HFF-Myc (cell line): ENCODE results near the gene ALOX12B.
"Not testable (repeated sequence)": the region's sequence is repeated elsewhere in the genome, so short reads cannot be mapped to it uniquely, and the experiment has no call there.

Experiments
- DNase-seq: peaks from one replicate; pipeline ENCODE4 v3.0.0-alpha.2; 2011; ENCODE audit warnings: low read depth; ENCODE audit errors: extremely low read depth
- H3K4me3 ChIP-seq: replicated peaks from 2 replicates; pipeline ENCODE4 v1.5.1; 2011; ENCODE audit warnings: low read depth, mild to moderate bottlenecking, control low read depth, low read length
- TF ChIP-seq, protein P1 (sequence below): IDR thresholded peaks from 2 replicates; pipeline ENCODE4 v1.5.1; 2012; ENCODE audit warnings: mild to moderate bottlenecking, low read depth, low read length, control low read depth; ENCODE audit errors: missing control alignments

ALOX12B gene

DNA sequence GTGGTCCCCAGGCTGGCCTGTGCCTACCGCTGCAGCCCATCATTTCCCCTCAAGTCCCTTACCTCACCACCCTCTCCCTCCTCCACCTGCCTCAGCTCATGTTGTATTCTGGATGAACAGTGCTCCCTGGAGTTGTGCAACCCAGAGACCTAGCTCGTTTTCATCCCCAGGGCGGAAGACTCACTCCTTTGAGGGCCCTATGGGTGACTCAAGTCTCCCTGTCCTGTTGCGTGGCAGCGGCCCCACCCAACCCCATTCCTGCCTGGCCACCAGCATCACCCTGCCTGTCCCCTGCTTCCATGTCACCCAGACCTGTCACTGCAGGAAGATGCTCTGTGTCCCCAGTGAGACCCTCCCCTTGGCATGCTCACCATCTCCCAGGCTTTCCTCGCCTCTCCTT lies 3.3 kb downstream of the ALOX12B start:
- no peak overlapping the region for H3K4me3 ChIP-seq
- no peak for DNase-seq
- TF ChIP-seq, protein P1, sequence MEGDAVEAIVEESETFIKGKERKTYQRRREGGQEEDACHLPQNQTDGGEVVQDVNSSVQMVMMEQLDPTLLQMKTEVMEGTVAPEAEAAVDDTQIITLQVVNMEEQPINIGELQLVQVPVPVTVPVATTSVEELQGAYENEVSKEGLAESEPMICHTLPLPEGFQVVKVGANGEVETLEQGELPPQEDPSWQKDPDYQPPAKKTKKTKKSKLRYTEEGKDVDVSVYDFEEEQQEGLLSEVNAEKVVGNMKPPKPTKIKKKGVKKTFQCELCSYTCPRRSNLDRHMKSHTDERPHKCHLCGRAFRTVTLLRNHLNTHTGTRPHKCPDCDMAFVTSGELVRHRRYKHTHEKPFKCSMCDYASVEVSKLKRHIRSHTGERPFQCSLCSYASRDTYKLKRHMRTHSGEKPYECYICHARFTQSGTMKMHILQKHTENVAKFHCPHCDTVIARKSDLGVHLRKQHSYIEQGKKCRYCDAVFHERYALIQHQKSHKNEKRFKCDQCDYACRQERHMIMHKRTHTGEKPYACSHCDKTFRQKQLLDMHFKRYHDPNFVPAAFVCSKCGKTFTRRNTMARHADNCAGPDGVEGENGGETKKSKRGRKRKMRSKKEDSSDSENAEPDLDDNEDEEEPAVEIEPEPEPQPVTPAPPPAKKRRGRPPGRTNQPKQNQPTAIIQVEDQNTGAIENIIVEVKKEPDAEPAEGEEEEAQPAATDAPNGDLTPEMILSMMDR, result no peak

DNA sequence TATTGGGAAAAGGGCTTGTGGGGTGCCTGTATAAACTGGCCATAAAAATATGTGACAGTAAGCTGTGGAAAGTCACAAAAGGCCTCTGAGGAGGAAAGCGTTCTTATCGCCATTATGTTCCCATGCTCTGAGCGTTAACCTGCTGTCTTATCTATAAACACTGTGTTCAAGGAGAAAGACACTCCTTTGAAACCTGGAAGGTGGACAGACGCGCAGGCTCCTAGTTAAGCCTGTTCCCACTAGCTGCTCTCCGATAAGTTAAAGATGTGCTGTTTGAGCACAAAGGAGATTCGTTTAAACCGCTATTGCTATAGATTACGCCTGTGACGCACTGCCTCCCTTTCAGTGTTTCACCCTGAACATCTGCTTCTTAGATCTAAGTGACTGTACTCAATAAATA lies 5.2 kb downstream of the ALOX12B start:
- no peak overlapping the region for H3K4me3 ChIP-seq
- no peak for DNase-seq
- TF ChIP-seq, protein P1, result no peak

DNA sequence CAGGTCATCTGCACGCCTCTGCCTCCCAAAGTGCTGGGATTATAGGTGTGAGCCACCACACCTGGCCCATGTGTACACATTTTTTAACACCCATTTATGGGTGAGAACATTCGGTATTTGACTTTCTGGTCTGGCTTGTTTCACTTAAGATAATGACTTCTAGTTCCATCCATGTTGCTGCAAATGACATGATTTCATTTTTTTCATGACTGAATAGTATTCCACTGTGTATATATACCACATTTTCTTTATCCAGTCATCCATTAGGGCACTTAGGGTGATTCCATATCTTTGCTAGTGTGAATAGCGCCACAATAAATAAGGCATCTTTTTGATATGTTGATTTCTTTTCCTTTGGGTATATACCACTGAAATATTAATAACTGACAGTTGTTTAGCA lies 5.6 kb downstream of the ALOX12B start:
- no peak for DNase-seq
- TF ChIP-seq, protein P1, result no peak
- H3K4me3 ChIP-seq, result no peak overlapping the region

DNA sequence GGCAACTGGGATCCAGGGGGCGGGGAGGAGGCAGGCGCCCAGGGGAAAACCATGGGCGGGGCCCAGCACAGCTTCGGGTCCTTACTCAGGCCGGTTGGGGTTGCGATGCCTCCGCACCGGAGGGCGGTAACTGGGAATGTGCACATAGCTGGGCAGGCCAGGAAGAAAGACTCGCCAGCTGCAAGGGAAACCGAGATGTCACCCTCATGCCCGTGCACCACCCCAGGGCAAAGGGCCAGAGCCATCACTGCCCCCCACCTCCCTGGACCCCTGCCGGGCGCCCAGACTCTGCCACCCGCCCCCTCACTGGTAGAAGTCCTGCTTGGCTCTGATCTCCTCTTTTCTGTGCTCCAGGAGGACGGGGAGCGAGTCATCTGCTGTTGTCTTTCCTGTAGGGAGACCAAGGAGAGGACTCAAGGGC lies 6.7 kb downstream of the ALOX12B start:
- TF ChIP-seq, protein P1, result no peak
- no peak overlapping the region for H3K4me3 ChIP-seq
- no peak for DNase-seq

DNA sequence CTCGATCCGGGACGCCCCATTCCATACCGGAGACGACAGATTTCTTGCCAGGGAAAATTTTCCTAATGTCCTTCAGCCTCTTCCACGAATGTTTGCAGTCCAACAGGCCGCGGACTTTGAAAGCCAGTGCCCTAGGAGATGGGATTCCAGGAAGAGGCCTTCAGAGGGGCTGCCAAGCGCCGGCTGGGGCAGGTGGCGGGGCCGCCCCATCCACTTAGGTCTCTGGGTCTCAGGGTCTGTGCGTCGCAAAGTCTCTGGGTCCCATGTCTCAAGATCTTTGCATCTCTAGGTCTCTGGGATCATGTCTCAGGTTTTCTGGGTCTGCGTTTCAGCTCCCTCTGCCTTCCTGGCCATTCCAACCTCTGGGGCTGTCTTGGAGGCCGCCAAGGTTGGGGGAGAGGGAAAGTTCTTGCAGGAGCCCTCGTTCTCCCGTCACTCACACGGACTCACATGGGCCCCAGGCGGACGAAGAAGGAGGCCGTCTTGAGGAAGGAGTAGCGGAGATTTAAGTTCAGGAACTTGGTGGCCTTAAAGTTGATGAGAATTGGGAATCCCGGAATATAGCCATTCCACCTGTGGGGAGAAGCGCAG lies 7.2 kb downstream of the ALOX12B start:
- no peak overlapping the region for H3K4me3 ChIP-seq
- DNase-seq, result no peak
- TF ChIP-seq, protein P1, result no peak

DNA sequence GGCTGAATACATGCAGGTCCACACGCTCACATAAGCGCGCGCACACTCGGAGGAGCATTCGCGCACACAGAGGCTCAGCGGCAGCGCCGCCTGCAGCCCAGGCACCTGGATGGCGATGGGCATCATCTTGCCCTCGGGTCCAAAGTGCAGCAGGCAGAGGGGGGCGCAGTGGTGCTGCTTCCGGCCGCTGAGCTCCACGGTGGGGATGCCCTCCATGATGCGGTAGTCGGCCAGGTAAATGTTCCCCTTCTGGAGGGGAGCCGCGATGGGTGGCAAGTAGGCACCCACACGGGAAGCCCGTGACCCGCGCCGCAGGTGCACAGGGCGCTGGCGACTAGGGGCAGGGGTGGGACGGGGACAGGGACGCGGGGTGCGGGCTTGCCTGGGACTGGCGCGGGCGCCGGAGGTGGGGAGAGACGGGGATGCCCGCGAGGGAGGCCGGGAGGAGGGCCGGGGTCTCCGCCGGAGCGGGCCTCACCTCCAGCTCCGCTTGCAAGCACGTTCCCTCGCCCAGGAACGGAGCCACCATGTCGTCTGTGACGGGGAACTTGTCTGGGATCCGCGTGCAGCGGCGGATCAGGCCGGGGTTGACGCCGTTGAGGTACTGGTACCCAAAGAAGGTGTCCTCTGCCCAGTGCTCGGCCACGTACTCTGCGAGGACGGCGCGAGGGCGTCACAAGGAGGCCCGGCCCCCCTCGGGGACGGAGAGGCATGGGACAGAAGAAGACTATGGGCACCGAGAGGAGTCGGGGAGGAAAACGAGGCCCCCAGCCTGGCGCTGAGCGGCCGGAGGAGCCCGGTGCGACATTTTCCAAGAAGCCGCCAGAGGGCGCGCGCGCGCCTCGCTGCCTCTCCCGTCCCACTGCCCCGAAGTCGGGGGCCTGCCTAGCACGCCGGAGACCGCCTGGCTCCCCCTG lies 8.0 kb downstream of the ALOX12B start:
- TF ChIP-seq, protein P1, result peak; percentile 81
- H3K4me3 ChIP-seq, result peak overlapping the region; percentile 30
- DNase-seq, result no peak

DNA sequence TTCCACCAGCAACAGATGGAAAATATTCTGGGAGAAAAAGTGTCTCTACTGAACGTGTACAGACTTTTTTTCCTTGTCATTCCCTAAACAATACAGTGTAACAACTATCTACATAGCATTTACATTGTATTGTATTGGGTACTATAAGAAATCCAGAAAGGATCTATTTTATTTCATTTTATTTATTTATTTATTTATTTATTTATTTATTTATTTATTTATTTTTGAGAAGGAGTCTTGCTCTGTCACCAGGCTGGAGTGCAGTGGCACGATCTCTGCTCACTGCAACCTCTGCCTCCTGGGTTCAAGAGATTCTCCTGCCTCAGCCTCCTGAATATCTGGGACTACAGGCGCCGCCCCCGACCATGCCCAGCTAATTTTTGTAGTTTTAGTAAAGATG lies 9.6 kb downstream of the ALOX12B start:
- not testable (repeated sequence) for DNase-seq, H3K4me3 ChIP-seq
